Epithelial cell of prostate (primary cell): ENCODE data around the gene RET.

Source experiments
- DNase-seq: peaks from one replicate; pipeline ENCODE4 v3.0.0-alpha.2; 2011; ENCODE audit warnings: low read depth, low spot score
- H3K27ac ChIP-seq: fragments of 450-650 bp; 2 replicates; pipeline ENCODE4 v1.5.1; 2017; ENCODE audit warnings: mild to moderate bottlenecking

The RET gene

DNA sequence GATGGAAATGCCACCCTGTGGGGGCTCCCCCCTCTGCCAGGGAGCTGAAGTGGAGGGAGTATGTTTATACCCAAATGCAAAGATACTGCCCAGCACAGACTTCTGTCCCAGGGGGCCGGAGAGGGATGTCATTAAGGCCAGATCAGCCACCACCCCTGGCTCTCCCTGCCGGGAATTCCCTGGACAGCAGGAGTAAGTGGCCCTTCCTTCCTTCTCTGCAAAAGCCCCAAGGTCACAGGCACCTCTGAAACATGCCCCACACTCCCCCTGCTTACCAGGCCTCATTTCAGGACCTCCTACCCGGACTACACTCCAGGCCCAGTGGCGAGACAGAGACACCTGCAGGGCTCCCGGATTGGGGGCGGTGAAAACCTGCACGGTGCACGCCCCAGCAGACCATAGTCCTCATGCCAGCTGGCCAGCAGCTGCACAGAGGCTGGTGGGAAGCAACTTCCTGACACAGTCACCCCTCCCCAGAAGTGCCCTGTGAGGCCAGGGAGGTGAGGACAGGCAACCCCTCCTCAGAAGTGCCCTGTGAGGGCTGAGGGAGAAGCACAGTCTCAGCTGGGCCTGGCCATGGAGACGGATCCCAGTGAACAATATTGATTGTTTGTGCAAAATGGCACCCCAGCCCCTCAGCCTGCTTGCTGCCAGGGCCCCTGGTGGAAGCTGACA lies 33.0 kb upstream of the RET start:
- no peak for DNase-seq
- H3K27ac ChIP-seq: no peak overlapping the region

DNA sequence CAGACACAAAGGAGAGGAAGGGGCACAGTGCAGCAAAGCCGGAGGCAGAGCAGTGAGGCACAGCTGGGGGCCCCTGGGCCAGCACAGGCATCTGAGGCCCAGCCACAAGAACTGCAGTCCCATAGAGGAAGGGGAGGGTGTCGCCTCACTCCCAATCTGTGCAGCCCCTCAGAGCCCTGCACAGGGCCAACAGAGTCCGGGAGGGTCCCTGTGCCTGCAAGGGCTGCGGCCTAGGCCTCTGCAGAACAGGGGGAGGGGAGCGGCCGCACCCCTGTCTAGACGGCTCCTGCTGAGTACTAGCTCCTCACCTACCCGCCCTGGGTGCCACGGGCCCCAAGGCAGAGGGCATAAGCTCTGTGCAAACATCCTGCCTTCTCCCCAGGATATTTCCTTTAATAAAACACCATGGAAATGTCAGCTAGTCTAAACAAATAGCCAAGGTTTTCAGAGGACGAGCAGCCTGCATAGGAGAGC lies 32.4 kb upstream of the RET start:
- no peak for DNase-seq
- no peak overlapping the region for H3K27ac ChIP-seq

DNA sequence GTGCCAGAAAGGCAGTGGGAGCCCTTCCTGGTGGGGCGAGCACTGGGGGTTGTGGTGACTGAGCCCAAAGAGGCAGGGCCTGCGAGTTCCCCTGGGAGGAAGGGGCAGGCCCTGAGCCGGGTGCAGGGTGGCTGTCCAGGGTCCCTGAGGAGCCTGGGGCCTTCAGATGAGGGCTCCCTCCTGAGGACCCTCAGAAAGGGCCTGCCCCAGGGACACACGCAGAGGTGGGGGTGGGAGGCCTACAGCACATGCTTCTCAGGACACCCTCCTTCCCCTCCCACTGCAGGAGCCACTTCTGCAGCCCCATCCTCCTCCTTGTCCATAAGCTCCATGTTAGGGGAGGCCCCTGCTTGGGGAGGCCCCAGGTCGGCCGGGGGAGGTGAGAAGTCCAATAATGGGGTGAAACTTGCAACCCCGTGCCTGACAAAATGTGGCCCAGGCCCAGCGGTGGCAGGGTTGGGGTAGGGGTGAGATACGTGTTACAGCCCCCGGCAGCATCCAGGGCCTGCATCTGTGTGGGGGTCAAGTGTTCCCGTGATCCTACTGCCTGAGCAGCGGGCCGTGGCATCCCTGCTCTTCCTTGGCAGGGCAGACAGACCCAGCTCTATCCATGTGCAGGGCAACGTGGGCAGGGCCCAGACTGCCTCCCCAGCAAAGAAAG lies 31.8 kb upstream of the RET start:
- no peak for DNase-seq
- no peak overlapping the region for H3K27ac ChIP-seq

DNA sequence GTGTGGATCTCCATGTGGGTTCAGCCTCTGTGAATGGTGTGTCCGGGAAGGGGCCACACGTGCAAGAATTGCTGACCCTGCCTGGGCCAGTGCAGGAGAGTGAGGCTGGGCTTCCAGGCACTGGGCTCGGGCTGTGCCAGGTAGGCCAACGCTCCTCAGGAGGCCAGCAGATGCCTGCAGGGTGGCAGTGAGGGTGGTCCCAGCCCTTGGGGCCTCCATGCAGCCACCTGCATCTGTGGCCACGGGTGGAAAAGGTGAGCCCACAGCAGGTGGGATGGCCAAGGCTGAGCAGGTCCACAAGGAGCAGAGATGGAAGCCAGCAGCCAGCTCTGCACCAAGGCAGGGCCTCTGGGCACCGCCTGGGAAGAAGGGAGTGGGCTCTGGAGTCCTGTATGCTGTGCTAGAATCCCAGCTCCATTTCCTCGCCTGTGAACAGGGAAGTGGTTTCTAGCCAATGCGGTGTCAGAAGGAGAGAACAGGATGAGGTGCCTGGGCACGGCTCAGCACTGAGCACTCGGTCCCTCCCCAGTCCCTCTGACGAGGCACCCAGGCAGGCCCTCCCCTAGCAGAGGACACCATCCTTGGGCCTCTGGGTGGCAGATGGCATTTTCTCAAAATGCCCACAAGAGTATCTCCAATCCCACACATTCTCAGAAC lies 31.1 kb upstream of the RET start:
- no peak for DNase-seq
- H3K27ac ChIP-seq: no peak overlapping the region

DNA sequence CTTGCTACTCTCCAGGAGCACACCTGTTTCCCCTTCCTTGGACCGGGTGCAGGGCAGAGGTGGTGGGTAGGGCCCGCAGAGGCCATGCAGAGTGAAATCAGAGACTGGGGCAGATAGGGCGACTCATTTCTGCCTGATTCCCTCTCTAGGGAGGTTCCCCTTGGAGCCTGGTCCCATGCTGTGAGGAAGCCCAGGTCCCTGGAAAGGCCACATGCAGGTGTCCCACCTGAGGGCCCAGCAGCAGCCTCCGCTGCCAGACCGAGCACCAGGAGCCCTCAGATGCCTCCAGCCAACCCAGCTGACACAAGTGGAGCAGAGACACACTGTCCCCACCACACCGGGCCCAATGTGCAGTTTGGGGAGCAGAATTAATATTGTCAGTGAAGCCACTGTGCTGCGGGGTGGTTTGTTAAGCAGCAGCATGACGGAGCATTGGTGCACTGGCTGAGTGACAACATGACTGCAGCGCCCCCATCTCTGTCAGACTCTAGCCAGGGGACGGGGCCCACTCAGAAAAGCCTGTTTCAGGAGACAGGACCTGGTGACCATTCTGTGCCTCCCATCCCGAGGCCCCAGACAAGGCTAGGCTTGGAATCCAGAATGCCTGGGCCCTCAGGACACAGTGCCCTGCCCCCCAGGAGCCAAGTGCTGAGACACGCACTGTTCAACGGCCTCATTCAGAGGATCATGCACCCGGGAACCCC lies 30.4 kb upstream of the RET start:
- no peak for DNase-seq
- no peak overlapping the region for H3K27ac ChIP-seq

DNA sequence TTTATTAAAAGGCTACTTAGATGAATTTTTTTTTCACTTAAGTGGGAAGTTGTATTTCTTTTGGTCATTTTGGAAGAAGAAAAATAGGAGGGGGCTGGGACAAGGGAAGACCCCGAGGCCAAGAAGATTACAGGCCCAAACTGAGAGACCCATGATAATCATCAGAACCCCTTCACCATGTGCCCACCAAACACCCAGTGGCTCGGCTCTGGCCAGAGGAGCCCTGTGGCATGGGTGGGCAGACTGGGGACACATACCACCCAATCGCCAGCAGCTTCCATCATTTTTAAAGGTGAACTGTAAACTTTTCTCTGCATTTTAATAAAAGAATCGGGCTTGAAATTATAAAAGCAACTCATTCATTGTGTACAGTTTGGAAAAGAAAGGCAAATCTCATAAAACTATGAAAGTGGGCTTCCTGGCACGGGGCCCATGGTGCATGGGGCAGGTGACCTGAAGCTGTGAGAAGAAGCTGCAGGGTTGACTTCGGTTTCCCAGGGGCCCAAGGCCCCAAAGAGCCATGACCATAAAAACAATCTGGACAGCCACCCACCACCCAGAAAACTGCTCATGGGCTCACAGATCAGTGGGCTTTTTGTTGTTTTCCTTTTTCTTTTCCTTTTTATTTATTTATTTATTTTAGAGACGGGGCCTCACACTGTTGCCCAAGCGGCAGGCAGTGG lies 29.4 kb upstream of the RET start:
- DNase-seq: no peak
- no peak overlapping the region for H3K27ac ChIP-seq

DNA sequence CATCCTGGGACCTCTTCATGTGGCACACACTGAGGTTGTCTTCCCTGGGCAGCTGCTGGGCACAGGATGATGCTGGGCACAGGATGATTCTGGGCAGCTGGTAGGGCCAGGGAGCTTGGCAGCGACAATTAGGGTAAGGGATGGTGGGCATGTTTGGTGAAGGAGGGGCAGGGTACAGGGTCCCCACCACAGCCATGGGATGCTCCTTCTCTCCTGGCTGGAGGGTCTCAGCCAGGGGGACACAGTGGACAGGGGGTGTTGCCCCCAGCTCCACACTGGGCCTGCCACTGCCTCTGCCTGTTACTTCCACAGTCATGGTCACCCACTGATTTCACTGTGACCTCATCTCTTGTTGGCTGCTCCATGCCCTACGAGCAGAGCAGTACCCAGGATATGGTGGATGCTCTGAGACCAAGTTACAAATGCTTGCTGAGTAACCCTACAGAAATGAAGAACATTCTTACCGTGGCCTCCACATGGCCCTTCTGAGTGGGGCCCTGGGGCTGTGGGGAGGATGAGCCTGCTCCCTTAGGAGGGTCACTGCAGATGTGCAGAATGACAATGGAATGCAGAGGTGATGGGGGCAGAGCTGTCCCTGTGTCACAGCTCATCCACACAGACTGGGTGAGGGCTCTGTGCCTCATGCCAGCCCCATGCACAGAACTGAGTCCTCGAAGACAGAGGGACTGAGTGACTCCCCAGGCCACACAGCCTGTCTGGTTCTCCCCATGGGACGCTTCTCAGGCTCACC lies 28.4 kb upstream of the RET start:
- no peak overlapping the region for H3K27ac ChIP-seq
- no peak for DNase-seq

DNA sequence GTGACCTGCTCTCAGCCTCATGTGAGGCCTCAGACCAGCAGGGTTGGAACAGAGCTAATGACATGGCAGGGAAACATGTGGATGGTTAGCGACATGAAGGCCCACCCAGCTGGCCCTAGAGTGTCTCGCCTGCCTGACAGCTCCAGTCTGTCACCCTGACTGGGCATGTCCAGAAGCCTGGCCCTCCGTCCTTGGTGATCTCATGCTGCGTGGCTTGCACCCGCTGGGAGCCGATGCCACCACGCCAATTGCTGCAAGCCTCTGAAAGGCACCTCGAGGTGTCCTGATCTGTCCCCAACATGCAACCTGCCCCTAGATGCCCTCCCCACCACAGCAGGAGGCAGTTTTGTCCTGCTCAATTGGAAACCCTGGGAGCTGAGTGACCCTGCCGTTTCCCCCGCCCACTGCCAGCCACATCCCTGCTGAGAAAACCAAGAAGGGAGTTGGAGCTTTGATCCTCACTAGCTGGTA lies 27.8 kb upstream of the RET start:
- DNase-seq: no peak
- no peak overlapping the region for H3K27ac ChIP-seq

DNA sequence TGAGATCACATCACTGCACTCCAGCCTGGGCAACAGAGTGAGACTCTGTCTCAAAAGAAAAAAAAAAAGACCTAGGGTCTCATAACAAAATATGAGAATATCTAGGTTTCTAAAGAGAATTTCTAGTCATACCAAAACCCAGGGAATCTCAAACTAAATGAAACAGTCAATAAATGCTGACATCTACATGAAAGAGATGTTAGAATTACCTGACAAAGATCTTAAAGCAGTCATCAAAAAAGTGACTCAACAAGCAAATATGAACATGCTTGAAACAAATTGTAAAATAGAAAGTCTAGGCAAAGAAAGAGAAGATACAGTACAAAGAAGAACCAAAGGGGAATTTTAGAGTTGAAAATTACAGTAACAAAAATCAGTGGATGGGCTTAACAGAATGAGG lies 26.9 kb upstream of the RET start:
- no peak overlapping the region for H3K27ac ChIP-seq
- no peak for DNase-seq

DNA sequence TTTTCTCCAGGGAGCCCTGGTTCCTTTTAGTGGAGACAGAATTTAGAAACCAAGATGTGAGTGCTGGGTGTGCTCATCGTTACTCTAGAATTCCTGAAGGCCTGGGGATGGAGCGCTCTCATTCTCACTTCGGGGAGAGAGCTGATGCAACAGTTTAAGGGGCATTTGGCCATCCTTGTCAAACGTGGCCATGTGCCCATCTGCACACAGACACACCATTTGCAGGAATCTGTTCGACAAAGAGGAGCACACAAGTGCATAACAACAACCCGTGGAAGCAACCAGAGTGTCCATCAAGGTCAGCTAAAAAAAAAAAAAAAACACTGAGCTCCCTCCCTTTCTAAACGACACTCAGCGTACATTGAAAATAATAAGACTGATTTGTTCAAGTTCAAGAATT lies 23.0 kb upstream of the RET start:
- H3K27ac ChIP-seq: no peak overlapping the region
- no peak for DNase-seq

DNA sequence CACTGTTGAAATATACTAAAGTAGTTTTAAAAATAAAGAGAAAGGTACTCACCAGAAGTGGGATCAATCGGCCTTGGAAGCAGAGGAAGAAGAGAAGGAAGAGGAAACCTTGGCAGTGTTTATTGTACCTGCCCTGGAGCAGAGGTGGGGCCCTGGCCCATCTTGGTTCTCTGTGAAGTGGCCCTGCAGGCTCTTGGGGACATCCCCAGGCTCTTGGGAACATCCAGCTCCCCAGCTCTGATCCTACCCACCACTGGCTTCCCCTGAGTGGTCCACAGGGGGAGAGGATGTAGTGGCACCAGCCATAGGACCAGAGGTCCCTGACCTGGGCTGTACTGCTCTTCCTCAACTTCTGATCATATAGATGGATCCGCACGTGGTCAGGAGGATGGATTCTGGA lies 22.3 kb upstream of the RET start:
- no peak for DNase-seq
- no peak overlapping the region for H3K27ac ChIP-seq

DNA sequence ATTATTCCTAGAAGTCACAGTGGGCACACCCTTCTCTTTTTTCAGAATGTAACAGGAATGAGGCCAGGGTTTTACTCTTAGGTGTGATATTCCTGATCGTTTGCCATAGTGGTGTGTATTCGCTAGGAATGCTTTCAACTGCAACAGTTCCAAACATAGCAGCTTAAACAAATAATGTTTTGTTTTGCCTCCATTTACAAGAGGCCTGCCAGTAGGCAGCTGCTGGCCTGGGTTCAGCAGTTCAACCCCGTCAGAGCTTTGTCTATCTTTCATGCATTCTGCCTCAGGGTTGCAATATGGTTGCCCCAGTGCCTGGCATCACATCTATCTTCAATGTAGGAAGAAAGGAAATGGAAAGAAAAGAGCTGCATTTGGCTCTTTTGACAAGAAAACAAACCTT lies 21.7 kb upstream of the RET start:
- no peak for DNase-seq
- no peak overlapping the region for H3K27ac ChIP-seq

DNA sequence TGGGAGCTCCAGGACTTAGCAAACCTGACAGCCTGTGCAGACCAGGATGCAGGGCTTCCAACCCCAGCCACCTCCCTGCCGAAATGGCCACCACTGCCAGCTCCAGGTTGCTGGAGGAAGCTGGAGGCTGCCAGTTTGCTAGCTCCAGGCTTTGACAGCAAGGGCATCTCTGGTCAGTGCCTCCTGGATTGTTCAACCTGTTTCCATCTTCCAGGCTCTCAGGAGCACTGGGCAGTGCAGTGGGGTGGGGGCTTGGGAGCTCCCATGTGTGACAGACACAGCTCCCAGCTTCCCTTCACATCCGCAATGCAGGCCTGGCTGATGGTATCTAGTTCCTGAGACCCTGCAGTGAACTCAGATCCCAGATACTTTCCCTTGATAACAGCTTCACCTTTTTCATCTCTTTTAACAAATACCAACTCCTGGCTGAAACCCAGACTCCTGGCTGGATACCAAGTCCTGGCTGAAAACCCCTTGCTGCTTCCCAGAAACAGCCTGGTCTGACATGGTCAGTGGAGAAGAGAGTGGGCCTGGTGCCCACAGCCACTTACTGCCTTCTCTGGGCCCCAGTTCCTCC lies 20.8 kb upstream of the RET start:
- H3K27ac ChIP-seq: no peak overlapping the region
- DNase-seq: no peak

DNA sequence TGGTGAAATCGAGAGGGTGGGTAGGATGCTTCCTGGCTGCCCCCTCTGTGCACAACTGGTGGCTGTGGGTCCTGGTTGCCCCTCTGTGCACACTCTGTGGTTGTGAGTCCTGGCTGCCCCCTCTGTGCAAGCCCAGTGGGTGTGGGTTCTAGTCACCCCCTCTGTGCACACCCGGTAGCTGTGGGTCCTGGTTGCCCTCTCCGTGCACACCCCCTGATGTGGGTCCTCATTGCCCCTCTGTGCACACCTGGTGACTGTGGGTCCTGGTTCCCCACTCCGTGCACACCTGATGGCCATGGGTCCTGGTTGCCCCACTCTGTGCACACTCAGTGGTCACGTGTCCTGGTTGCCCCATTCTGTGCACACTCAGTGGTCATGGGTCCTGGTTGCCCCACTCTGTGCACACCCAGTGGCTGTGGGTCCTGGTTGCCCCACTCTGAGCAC lies 20.3 kb upstream of the RET start:
- no peak for DNase-seq
- H3K27ac ChIP-seq: no peak overlapping the region

DNA sequence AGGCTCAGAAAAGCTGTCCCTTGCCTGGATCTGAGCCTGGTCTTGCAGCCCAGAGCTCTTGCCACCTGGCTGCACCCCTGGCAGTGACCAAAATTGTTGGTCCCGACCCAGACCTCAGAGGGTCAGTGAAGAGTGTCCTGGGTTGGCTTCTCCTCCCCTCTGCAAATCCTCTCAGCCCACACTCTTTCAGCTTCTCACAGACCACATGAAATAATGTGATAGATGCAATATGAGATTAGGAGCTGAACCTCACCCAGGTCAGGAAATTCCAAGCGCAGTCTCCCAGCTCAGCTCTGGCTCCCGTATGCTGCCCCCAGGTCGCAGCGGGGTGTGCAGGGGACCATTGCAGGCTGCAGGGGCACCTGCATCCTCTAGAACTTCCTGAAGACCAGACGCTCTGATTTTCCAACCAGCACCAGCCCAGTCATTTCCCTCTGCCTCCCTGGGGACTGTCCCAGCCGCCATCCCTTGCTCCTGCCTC lies 19.6 kb upstream of the RET start:
- no peak overlapping the region for H3K27ac ChIP-seq
- no peak for DNase-seq

DNA sequence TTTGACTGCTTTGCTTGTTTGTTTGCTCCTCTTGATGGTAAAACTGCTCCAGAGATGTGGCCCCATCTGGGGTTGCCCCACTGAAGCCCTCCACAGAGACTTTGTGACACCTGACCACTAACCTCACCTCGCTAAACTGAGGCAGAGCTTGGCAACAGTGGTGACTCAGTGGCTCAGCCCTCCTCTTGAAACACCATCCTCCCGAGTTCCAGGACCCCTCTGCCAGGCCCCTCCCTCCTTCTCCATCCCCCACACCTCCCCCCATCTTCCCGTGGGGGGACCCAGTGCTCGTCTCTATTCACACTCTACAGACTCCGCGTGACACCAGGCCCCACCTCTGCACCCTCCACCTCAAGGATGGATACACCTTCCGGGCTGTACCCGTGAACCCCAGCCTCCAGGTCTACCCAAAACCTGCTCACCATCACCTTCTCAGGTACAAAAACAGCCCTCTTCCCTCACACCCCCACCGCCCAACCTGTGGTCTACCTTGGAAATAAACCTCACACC lies 19.0 kb upstream of the RET start:
- DNase-seq: no peak
- no peak overlapping the region for H3K27ac ChIP-seq

DNA sequence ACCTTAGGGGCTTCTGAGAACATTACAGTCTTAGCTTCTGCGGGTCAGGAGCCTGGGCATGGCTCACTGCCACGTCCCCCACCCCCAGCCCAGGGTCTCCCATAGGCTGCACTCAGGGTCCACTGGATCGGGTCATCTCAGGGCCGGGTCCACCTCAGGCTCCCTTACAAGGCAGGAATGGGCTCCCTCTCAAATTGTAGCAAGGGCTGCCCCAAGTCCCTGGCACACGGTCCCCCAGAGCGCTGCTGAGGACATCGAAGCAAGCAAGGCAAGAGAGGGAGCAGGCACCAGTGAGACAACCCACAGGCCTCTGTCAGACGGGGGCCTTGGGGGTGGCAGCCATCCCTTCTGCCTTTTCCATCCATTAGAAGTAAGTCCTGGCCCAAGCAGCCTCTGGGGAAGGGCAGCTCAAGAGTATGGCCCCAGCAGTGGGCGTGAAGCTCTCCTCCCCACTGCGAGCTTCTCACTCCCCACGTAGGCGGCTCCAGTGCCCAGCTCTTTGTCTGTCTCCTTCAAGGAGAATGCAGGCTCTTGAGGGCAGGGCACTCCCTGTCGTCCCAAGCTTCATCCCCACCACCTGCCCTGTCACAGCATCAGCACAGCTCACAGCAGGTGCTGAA lies 18.0 kb upstream of the RET start:
- DNase-seq: no peak
- no peak overlapping the region for H3K27ac ChIP-seq

DNA sequence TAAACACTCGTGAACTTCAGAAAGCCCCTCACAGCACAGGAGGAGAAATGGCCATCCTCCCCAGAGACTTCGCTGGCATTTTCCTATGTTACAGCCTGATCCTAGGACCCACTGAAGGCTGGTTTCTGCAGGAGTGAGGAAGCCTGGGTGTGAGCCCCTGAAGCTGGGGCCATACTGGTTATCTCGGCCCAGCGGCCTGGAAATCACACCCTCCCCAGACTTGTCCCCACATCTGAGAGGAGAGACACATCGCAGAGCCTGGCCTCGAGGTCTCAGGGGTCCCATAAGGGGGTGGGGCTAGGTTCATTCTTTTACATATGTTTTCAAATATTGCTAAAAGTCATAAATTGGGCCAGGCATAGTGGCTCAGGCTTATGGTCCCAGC lies 17.5 kb upstream of the RET start:
- H3K27ac ChIP-seq: no peak overlapping the region
- DNase-seq: no peak

DNA sequence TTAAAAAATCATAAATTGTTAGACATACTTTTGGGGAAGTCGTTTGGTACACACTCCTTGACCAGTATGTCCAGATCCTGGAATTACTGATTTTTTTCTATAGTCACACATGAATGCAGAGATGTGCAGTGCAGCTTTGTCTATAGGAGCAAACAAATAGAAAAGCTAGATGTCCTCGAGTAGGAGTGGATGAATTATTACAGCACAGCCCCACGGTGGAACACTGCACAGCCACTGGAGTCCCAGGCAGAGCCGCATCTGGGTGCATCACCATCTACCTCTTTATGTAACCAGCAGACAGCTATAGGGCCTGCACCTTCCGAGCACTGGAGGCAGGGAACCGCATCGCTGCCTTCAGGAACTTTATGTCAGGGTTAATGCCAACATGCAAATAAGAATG lies 17.0 kb upstream of the RET start:
- no peak for DNase-seq
- H3K27ac ChIP-seq: no peak overlapping the region
